Hematopoietic multipotent progenitor cell treated with erythropoietin and hydrocortisone succinate and interleukin-3 and kit ligand, for 6 days (in vitro differentiated cells): ENCODE data around the gene BPIFA3.

Source experiments
- DNase-seq: peaks from one replicate; pipeline ENCODE4 v3.0.0-alpha.2; 2015

The BPIFA3 gene

GRCh38 chr20:33267701-33268100 lies 50.5 kb downstream of the BPIFA3 start:
- DNase-seq = peak; percentile 19

GRCh38 chr20:33272155-33272873 lies 55.2 kb downstream of the BPIFA3 start:
- no peak for DNase-seq

GRCh38 chr20:33273117-33273851 lies 56.1 kb downstream of the BPIFA3 start:
- no peak for DNase-seq

GRCh38 chr20:33275215-33275614 lies 58.1 kb downstream of the BPIFA3 start:
- DNase-seq = no peak

- DNase-seq = no peak
These were observed 58.7 kb downstream of the BPIFA3 start for GRCh38 chr20:33275871-33276270.

GRCh38 chr20:33276303-33277113 lies 59.4 kb downstream of the BPIFA3 start:
- no peak for DNase-seq
